Transverse colon (tissue), 4 donors: ENCODE measurements around the gene NXPH4. TPM values are rescaled to one million over a fixed set of nuclear protein-coding genes. Genes with fewer than 3 reads are reported as not detected.

Experiments
- DNase-seq: peaks from one replicate; pipeline ENCODE4 v3.0.0-alpha.2; 2019
- H3K27ac ChIP-seq, 4 donors: fragments of 200-600 bp; sonication (generic); 2 replicates each; pipeline ENCODE4 v1.5.1; 2016 to 2018; ENCODE audit warnings: inconsistent platforms in 4 of 4
- H3K27me3 ChIP-seq: fragments of 200-600 bp; sonication (generic); 2 replicates; pipeline ENCODE4 v1.5.1; 2017; ENCODE audit warnings: inconsistent platforms
- H3K36me3 ChIP-seq, 4 donors: fragments of 200-600 bp; sonication (generic); 2 replicates each; pipeline ENCODE4 v1.5.1; 2017 to 2019; ENCODE audit warnings: inconsistent platforms in 4 of 4
- H3K4me1 ChIP-seq, 4 donors: fragments of 200-600 bp; sonication (generic); 2 replicates each; pipeline ENCODE4 v1.5.1; 2017 to 2020; ENCODE audit warnings: inconsistent platforms in 4 of 4
- H3K4me3 ChIP-seq, 4 donors: fragments of 200-600 bp; sonication (generic); 1 replicate in 1 of 4; 2 replicates in 3 of 4; pipeline versions ENCODE4 v1.5.1 to v1.6.1; 2017 to 2019; ENCODE audit warnings: inconsistent platforms in 4 of 4
- H3K9me3 ChIP-seq, 2 donors: fragments of 200-600 bp; sonication (generic); 2 replicates each; pipeline ENCODE4 v1.5.1; 2017 to 2019; ENCODE audit warnings: inconsistent platforms in 2 of 2
- CTCF ChIP-seq, 5 experiments: fragments of 200-600 bp in 3 of 5; fragments of 450-650 bp in 2 of 5; sonication (generic) in 3 of 5; IDR thresholded peaks; 1 replicate in 2 of 5; 2 replicates in 3 of 5; pipeline ENCODE4 v1.5.1; 2016 to 2017; ENCODE audit warnings: antibody characterized with exemption in 5 of 5, inconsistent platforms in 3 of 5, mild to moderate bottlenecking in 2 of 5, moderate library complexity in 1 of 5
- EP300 ChIP-seq: sonication (generic); formaldehyde crosslinking; IDR thresholded peaks from one replicate; pipeline ENCODE4 v1.6.1; 2017; ENCODE audit warnings: antibody characterized with exemption, low read depth
- POLR2A ChIP-seq: fragments of 450-650 bp; IDR thresholded peaks from one replicate; pipeline ENCODE4 v1.6.1; 2016; ENCODE audit warnings: antibody characterized with exemption, mild to moderate bottlenecking, moderate library complexity
- POLR2AphosphoS5 ChIP-seq, 3 donors: sonication (generic); formaldehyde crosslinking; IDR thresholded peaks; one replicate each; pipeline ENCODE4 v1.6.1; 2016; ENCODE audit warnings: antibody characterized with exemption in 3 of 3
- WGBS, 2 donors: methylation state at CpG; one replicate each; pipeline ENCODE4 v1.1.5; 2018; ENCODE audit warnings: low coverage in 1 of 2; 5-methylcytosine and 5-hydroxymethylcytosine counted together
- in situ Hi-C, 4 donors: fragments of 200-750 bp; cut with MboI; loops; one replicate each; pipeline versions ENCODE4 v1.15.0 to v1.15.1; 2017; ENCODE audit warnings: low sequenced_read_pairs in 3 of 4, low pct_ligation_motif_present in 1 of 4, low pct_unique_long_range_greater_than_20kb in 1 of 4
- intact Hi-C: fragments of 100-400 bp; cut with DNase I; formaldehyde crosslinking; loops from one replicate; pipeline ENCODE4 v1.15.1; 2023; ENCODE audit warnings: low total_unique reads
- total RNA-seq, 4 donors: library from RNA; depleted of rRNA; stranded (reverse); fragments of >200 nt; gene quantifications; one replicate each; pipeline ENCODE4 v1.1.0, GENCODE V29; 2016

Gene NXPH4
- total RNA-seq, 4 donors from 2014 or later, result not detected

GRCh38 chr12:57229634-57230380 is 13.2 kb downstream of the NXPH4 start, which contains the start of gene SHMT2:
SHMT2 (plus strand) TSS chr12:57229711; CDS start chr12:57229779, 68 bp downstream.
- in situ Hi-C loops (no loop called here), intact Hi-C loops (no loop called here)
- WGBS, 2 donors, result 0% methylated on average over 40 of the region's 42 CpGs; no CpG with 5 or more reads in 1 of the 2 donors
- DNase-seq, result peak; percentile 96
- Histone ChIP-seq H3K9me3 (no peaks in the 10 kb centered on the region), H3K36me3 (peaks cover 0 to 16% (median 0%) of the 10 kb centered on the region in 4 donors), H3K4me3 (peak within 1 kb of the TSS; percentile 51 to 78 (median 66)), H3K4me1 (peaks cover 19 to 47% (median 30%) of the 10 kb centered on the region in 4 donors), H3K27ac (peak within 1 kb of the TSS; percentile 74 to 84 (median 78)), H3K27me3 (peaks cover 25% of the 10 kb centered on the region)
- TF ChIP-seq POLR2AphosphoS5 (IDR thresholded peaks at IDR 0.05) (peak in 1 of 3 donors; percentile 34), EP300 (no peak), CTCF (IDR thresholded peaks at IDR 0.05) (no peak), POLR2A (peak; percentile 37)

GRCh38 chr12:57230381-57231155 is 14.0 kb downstream of the NXPH4 start:
- no peaks in the 10 kb centered on the region for H3K9me3 ChIP-seq
- peaks cover 22% of the 10 kb centered on the region for H3K27me3 ChIP-seq
- H3K27ac ChIP-seq, result peak overlapping the region in 3 of 4 donors; percentile 74 to 84 (median 76)
- in situ Hi-C loops (no loop called here), intact Hi-C loops (no loop called here)
- 45% methylated on average over 10 of the region's 10 CpGs; no CpG with 5 or more reads in 1 of the 2 donors for WGBS, 2 donors
- peaks cover 14 to 39% (median 25%) of the 10 kb centered on the region in 4 donors for H3K4me1 ChIP-seq
- TF ChIP-seq POLR2A (no peak), CTCF (IDR thresholded peaks at IDR 0.05) (no peak), EP300 (no peak), POLR2AphosphoS5 (IDR thresholded peaks at IDR 0.05) (no peak)
- peaks cover 0 to 16% (median 0%) of the 10 kb centered on the region in 4 donors for H3K36me3 ChIP-seq
- DNase-seq, result no peak
- peak overlapping the region; percentile 51 to 78 (median 66) for H3K4me3 ChIP-seq

GRCh38 chr12:57231276-57232021 is 14.9 kb downstream of the NXPH4 start:
- H3K4me1 ChIP-seq, result peaks cover 14 to 34% (median 23%) of the 10 kb centered on the region in 4 donors
- TF ChIP-seq CTCF (IDR thresholded peaks at IDR 0.05) (no peak), POLR2AphosphoS5 (IDR thresholded peaks at IDR 0.05) (no peak), EP300 (no peak), POLR2A (no peak)
- intact Hi-C loops (no loop called here), in situ Hi-C loops (no loop called here)
- peaks cover 0 to 16% (median 0%) of the 10 kb centered on the region in 4 donors for H3K36me3 ChIP-seq
- no peak for DNase-seq
- no peak overlapping the region for H3K27ac ChIP-seq
- 95% methylated on average over 13 of the region's 13 CpGs; no CpG with 5 or more reads in 1 of the 2 donors for WGBS, 2 donors
- peaks cover 22% of the 10 kb centered on the region for H3K27me3 ChIP-seq
- no peak overlapping the region for H3K4me3 ChIP-seq
- no peaks in the 10 kb centered on the region for H3K9me3 ChIP-seq
